Cortex of kidney (tissue), 1 donor: ENCODE data around the gene PPHLN1.

Source experiments
- DNase-seq: peaks from one replicate; lab custom pipeline; 2025; lab: John Stamatoyannopoulos, UW

Gene PPHLN1

GRCh38 chr12:42482041-42482747 lies 156.2 kb downstream of the PPHLN1 start:
- no peak for DNase-seq

DNA sequence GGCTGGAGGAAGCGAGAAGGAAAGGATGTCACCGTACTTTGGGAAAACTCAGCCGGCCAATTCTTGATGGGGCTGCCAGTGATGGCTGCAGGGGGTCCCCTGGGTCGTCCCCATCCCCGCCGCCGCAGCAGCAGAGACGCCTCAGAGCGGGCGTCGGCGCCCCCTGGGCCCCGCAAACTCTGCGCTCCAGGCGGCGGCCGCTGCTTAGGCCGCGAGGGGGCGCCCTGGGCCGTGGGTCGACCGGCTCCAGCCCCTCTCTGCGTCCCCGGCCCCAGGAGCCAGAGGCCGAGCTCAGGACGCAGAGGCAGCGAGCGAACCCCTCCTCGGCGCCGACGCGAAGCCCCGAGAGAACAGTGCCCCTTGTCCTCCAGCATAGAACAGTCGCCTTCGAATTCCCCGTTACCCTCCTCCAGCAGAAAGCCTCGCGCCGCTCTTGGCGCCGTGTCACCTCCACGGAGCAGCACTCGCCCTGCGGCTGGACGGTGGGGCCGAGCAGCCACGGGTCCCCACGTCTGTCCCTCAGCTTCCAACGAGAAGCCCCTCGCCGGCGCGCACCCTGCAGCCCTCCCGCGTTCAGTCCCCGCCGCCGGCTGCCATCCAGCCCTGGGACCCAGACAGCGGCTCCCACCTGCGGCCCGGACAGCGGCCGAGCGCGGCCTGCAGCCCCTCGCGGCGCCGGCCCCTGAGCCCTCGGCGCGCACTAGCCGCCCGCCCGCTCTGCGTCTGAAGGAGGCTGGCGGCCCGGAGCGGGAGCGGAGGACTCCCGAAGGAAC lies 157.0 kb downstream of the PPHLN1 start:
- DNase-seq: no peak

DNA sequence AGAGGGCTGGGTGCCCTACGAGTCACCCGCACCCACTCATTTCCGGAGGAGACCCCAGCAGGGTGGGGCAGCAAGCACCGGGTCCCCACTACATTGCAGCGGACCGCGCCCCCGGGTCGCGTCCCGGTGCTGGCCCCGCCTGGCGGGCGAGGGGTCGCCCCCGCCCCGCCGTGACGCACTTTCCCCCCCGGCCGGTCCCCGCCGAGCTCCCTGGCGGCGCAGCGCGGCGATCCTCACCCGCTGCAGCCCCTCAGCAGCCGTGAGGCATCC lies 157.5 kb downstream of the PPHLN1 start:
- no peak for DNase-seq

DNA sequence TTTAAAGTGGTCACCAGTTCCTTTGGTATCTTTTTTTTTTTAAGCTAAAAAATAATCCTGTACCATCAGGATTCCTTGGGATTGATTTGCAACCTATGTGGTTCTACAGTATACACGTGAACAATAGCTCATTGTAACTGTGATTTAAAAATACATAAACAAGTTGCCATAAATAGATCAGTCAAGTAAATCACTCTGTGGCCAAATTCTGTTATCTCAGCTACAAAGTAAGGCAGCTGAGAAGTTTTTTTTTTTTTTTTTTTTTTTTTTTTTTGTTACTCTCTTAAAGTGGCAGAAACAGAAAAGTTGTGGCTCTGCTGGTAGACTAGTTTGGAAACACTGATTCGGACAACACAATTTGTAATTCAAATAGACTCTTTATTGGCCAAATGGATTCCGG lies 159.0 kb downstream of the PPHLN1 start:
- no peak for DNase-seq

GRCh38 chr12:42485823-42486222 lies 159.9 kb downstream of the PPHLN1 start:
- no peak for DNase-seq

DNA sequence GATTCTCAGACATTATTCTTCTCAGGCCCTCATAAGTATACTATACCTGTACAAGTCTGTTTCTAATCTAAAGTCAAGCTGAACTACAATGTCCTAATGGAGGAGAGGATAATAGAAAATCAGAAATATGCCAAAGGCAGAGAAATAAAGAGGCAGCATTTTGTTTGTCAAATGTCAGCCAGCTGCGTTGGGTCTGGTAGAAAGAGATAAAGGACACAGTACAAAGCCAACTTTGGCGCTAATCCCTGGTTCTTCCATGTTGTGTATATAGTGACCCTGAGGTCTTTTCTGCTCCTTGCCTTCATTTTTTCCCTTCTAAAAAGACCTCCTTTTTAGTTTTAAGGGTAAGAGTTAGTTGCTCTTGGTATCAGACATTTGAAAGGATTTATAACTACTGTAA lies 160.4 kb downstream of the PPHLN1 start:
- DNase-seq: no peak

GRCh38 chr12:42490261-42490842 lies 164.4 kb downstream of the PPHLN1 start:
- DNase-seq: no peak
